GM20000 (cell line): ENCODE data around the gene GPR55.

Source experiments
- DNase-seq: peaks from one replicate; pipeline ENCODE4 v3.0.0; 2012; ENCODE audit warnings: low spot score
- TF ChIP-seq, protein P1 (sequence below): IDR thresholded peaks from 2 replicates; pipeline ENCODE4 v1.5.1; 2012; ENCODE audit warnings: mild to moderate bottlenecking, control low read depth; ENCODE audit errors: extremely low read depth, missing control alignments

GPR55 gene

DNA sequence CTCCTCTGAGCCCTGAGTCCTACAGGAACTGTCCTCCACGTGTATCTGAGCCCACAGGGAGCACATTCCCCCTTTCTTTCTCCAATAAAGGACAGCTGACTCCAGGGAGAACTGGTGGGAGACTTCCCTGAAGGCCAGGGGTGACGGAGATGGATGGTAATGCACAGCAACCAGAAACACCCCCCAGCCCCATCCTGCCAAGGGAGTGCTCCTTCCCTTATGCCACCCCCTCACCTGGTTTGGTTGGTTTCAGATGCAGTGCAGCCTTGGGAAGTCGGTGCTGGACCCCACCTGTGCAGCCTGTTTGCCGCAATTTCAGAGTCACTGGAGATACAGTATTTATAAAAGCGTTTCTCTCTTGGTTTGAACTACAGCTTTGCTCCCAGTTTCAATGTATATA lies 24.0 kb downstream of the GPR55 start:
- TF ChIP-seq, protein P1, sequence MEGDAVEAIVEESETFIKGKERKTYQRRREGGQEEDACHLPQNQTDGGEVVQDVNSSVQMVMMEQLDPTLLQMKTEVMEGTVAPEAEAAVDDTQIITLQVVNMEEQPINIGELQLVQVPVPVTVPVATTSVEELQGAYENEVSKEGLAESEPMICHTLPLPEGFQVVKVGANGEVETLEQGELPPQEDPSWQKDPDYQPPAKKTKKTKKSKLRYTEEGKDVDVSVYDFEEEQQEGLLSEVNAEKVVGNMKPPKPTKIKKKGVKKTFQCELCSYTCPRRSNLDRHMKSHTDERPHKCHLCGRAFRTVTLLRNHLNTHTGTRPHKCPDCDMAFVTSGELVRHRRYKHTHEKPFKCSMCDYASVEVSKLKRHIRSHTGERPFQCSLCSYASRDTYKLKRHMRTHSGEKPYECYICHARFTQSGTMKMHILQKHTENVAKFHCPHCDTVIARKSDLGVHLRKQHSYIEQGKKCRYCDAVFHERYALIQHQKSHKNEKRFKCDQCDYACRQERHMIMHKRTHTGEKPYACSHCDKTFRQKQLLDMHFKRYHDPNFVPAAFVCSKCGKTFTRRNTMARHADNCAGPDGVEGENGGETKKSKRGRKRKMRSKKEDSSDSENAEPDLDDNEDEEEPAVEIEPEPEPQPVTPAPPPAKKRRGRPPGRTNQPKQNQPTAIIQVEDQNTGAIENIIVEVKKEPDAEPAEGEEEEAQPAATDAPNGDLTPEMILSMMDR: no peak
- no peak for DNase-seq

DNA sequence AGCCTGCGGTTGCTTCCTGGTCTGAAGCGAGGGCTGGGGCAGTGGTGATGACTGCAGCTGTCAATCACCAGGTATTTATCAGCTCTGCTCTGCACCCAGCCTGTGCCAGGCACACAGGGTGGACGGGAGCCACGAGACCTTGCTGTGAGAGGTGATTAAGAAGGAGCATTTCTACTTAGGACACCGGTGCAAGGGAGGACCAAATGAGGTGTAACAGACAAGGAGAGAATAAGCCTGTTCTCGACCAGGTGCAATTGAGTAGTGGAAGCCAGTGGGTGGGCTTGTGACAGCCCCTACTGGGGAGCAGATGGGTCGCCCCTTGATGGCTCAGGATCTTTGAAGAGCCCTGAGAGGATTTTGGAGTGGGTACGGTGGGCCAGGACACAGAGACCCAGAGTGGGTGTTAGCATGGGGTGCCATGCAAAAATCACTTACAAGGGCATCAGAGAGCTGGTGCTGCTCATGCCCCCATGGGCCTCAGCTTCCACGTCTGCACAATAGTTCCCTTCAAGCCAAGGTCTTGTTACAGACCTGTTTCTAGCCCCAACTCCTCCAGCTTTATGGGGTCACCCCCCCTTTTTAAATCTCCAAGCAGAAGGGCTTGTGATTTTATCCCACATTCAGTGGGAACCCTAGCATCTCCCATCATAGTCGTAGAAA lies 24.6 kb downstream of the GPR55 start:
- TF ChIP-seq, protein P1: no peak
- DNase-seq: no peak

DNA sequence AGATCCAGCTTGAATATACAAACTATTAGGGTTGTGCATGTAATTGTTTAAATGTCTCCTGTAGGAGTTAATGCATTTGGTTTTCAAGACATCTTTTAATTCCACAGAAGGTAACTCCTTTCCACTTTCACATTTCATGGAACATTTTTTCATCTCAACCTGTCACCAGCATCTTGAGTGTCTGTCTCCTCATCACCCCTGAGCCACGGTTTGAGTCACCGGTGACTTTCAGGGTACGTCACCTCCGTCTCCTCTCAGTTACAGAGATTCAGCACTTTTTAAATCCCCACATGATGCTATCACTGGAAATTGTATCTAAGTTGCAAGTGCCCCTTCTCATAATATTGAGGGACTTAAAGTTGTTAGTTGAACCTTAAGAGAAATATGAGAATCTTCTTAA lies 25.3 kb downstream of the GPR55 start:
- DNase-seq: no peak
- TF ChIP-seq, protein P1: no peak

DNA sequence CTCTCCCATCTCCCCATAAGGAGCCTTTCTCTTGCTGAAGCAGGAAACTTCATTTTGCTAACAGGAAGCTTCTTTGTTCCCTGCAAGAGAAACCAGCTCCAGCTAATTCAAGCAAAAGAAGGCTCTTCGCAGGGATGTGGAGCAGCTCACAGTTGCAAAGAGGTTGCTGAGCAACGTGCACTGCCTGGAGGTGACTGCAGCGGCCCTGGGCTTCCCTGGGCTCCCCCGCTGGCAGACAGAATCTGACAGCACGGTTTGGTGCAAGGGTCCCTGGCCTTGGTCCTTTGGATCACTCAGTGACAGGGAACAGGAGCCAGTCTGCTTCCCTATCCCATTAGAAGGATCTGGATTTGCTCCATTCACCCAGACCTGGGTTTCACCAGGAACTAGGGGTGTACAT lies 25.8 kb downstream of the GPR55 start:
- TF ChIP-seq, protein P1: no peak
- no peak for DNase-seq

DNA sequence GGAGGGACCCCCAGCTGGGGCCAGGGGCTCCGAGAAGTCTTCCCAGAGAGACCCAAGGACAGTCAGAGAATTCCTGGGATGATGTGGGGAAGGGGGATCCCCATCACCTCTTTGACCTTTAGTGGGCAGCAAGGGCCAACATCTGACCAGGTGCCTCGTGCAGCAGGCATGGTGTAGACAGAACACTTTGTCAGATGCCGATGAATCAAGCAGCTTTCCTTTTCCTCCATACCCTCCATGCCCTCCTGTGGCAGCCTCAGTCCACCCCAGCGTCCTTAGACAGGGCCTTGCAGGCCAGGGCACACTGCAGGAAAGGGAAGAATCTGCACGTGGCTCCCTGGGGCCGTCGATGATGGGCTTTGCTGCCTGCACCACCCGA lies 26.3 kb downstream of the GPR55 start:
- TF ChIP-seq, protein P1: no peak
- no peak for DNase-seq

DNA sequence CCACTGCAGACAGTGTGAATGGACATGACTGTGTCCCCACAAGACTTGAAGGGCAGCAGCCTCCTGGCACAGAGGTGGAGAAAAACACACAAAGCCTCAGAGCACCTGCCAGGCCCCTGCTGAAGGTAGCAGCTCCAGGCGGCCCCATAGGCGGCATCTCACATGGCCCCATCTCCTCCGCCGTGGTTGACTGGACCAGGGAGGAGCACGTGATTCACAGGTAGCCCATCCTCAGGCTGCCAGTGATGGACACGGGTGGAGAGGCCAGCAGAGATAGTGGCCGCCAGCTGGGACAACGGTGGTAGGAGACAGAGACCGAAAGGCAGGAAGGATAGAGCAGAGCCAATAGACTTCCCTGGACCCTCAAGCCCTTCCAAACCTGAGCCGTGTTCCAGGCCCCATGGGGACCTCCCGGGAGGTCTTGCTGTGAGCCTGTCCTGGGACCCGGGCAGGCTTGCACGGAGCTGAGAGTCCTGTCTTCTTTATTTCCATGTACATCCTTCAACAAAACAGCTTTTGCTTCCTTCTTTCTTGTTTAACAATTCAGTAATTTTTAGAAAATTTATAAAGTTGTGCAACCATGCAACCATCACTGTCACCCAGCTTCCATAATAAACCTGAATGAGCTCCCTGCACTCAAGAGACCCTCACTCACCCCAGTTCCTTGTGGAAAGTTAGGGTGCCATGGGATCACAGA lies 26.9 kb downstream of the GPR55 start:
- no peak for DNase-seq
- TF ChIP-seq, protein P1: no peak

DNA sequence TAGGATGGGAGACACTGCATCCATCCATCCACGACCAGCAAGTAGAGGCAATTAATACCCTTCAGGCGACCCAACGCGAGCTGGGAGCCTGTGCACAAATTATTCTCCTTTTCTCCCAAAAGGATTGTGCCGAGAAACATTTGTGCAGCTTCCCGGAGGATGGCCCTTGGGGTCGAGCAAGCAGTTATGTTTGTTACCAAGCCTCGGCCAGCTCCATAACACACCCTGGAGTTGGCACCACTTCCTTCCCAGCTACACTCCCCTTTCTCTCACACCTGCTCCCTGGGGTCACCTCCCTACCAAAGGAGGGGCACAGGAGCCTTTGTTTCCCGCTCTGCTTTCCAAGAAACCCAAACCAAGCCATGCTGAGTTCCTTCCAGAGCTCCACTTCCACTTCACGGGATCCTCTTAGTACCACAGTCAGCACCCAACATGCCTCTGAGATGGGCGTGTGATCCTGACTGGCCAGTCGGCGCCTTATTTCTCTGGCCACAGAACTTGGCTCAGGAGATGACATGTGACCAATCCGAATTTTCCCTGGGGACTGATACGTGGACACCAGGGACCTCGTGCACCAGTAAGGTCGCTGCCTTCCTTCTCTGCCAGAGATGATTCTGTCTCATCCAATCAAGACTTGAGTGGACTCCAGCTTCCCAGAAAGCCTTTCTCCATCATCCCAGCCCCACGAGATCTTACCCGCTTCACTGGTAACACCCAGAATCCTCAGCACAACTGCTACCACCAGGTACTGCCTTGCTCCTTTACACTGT lies 28.5 kb downstream of the GPR55 start:
- TF ChIP-seq, protein P1: no peak
- no peak for DNase-seq
